ENCODE data around the gene PGAM4. TPM values are rescaled to one million over a fixed set of nuclear protein-coding genes. Genes with fewer than 3 reads are reported as not detected.

Gene PGAM4
- total RNA-seq, 1 experiment from 2014 or later: not detected

DNA sequence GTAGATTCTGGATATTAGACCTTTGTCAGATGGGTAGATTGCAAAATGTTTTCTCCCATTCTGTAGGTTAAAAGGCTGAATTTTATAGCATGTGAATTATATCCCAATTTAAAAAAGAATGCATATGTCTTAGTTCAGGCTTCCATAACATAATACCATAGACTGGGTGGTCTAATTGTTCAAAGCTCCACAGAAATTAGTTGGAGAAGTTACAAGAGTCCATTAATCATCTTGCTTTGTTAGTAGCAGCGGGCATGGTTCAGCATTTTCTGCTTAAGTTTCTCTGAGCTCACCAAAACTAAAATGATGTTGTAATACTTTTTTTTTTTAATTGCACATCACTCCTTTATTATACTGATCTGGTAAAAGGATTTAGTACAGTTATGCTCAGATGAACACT lies 1.8 kb downstream of the PGAM4 start:
- TF ChIP-seq POLR2AphosphoS5 (IDR thresholded peaks at IDR 0.05; ENCODE audit: low read depth, low read length): no peak
- no peak for TF ChIP-seq SIN3A (IDR thresholded peaks at IDR 0.05; ENCODE audit: borderline replicate concordance, insufficient read depth, low read depth, low read length)
- TF ChIP-seq TCF7L2 (IDR thresholded peaks at IDR 0.05; ENCODE audit: low read depth, low read length): no peak
- no peak for TF ChIP-seq CTCF (IDR thresholded peaks at IDR 0.05)
- TF ChIP-seq, protein P1, sequence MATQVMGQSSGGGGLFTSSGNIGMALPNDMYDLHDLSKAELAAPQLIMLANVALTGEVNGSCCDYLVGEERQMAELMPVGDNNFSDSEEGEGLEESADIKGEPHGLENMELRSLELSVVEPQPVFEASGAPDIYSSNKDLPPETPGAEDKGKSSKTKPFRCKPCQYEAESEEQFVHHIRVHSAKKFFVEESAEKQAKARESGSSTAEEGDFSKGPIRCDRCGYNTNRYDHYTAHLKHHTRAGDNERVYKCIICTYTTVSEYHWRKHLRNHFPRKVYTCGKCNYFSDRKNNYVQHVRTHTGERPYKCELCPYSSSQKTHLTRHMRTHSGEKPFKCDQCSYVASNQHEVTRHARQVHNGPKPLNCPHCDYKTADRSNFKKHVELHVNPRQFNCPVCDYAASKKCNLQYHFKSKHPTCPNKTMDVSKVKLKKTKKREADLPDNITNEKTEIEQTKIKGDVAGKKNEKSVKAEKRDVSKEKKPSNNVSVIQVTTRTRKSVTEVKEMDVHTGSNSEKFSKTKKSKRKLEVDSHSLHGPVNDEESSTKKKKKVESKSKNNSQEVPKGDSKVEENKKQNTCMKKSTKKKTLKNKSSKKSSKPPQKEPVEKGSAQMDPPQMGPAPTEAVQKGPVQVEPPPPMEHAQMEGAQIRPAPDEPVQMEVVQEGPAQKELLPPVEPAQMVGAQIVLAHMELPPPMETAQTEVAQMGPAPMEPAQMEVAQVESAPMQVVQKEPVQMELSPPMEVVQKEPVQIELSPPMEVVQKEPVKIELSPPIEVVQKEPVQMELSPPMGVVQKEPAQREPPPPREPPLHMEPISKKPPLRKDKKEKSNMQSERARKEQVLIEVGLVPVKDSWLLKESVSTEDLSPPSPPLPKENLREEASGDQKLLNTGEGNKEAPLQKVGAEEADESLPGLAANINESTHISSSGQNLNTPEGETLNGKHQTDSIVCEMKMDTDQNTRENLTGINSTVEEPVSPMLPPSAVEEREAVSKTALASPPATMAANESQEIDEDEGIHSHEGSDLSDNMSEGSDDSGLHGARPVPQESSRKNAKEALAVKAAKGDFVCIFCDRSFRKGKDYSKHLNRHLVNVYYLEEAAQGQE (IDR thresholded peaks at IDR 0.05; ENCODE audit: insufficient read depth in 1 of 2, low read depth in 2 of 2, low read length in 1 of 2): no peak
- POLR2A ChIA-PET: no interaction called here
- Histone ChIP-seq H3K36me3 (ENCODE audit: control insufficient read depth, insufficient read depth, low read length) (no peaks in the 10 kb centered on the region), H3K4me3 (ENCODE audit: low read depth in 2 of 2, low read length in 2 of 2) (no peak overlapping the region), H3K27me3 (ENCODE audit: control insufficient read depth, insufficient read depth, low read length) (no peaks in the 10 kb centered on the region), H3K27ac (ENCODE audit: low read length) (no peak overlapping the region), H3K4me1 (ENCODE audit: control insufficient read depth, insufficient read depth, low read length) (no peaks in the 10 kb centered on the region), H3K9me3 (ENCODE audit: control insufficient read depth, insufficient read depth, low read depth, low read length) (no peaks in the 10 kb centered on the region)
- CTCF ChIA-PET: no interaction called here
- DNase-seq (ENCODE audit: low read depth, low spot score): no peak
- in situ Hi-C loops (cut with HindIII; ENCODE audit: low pct_unique_long_range_greater_than_20kb, low sequenced_read_pairs) (no loop called here), intact Hi-C loops (cut with micrococcal nuclease; ENCODE audit: unreplicated experiment) (no loop called here)
- BruUV-seq (replicated peaks): no TSS peak
- ATAC-seq: no peak

DNA sequence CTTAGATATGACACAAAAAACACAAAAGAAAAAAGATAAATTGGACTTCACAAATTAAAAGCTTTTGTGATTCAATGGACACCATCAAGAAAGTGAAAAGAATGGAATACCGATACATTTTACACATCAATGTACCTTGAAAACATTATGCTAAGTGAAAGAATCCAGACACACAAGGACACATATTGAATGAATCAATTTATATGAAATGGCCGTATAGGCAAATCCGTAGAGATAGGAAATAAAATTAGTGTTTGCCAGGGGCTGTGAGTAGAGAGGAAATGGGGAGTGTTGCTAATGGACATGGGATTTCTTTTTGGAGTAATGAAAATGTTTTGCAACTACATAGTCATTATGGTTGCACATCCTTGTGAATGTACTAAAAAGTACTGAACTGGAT lies 3.1 kb downstream of the PGAM4 start:
- no peak for TF ChIP-seq SIN3A (IDR thresholded peaks at IDR 0.05; ENCODE audit: borderline replicate concordance, insufficient read depth, low read depth, low read length)
- ChIA-PET CTCF (no interaction called here), POLR2A (no interaction called here)
- Histone ChIP-seq H3K4me1 (ENCODE audit: control insufficient read depth, insufficient read depth, low read length) (no peaks in the 10 kb centered on the region), H3K36me3 (ENCODE audit: control insufficient read depth, insufficient read depth, low read length) (no peaks in the 10 kb centered on the region), H3K4me3 (ENCODE audit: low read depth in 2 of 2, low read length in 2 of 2) (no peak overlapping the region), H3K9me3 (ENCODE audit: control insufficient read depth, insufficient read depth, low read depth, low read length) (no peaks in the 10 kb centered on the region), H3K27me3 (ENCODE audit: control insufficient read depth, insufficient read depth, low read length) (no peaks in the 10 kb centered on the region), H3K27ac (ENCODE audit: low read length) (no peak overlapping the region)
- intact Hi-C loops (cut with micrococcal nuclease; ENCODE audit: unreplicated experiment) (no loop called here), in situ Hi-C loops (cut with HindIII; ENCODE audit: low pct_unique_long_range_greater_than_20kb, low sequenced_read_pairs) (no loop called here)
- ATAC-seq (no peak), DNase-seq (ENCODE audit: low read depth, low spot score) (no peak)
- no TSS peak for BruUV-seq (replicated peaks)

GRCh38 chrX:77962068-77962902 lies 7.2 kb downstream of the PGAM4 start:
- DNase-seq (ENCODE audit: low read depth, low spot score) (no peak), ATAC-seq (peak; percentile 82)
- peak overlapping the region; percentile 22 to 45 for H3K4me3 ChIP-seq (ENCODE audit: low read depth in 2 of 2, low read length in 2 of 2)
- no TSS peak for BruUV-seq (replicated peaks)
- H3K27ac ChIP-seq (ENCODE audit: low read length): peak overlapping the region; percentile 77
- in situ Hi-C loops (cut with HindIII; ENCODE audit: low pct_unique_long_range_greater_than_20kb, low sequenced_read_pairs): no loop called here
- no peak for TF ChIP-seq CTCF (IDR thresholded peaks at IDR 0.05)
- POLR2A ChIA-PET: no interaction called here
- H3K36me3 ChIP-seq (ENCODE audit: control insufficient read depth, insufficient read depth, low read length): no peaks in the 10 kb centered on the region
- no peaks in the 10 kb centered on the region for H3K27me3 ChIP-seq (ENCODE audit: control insufficient read depth, insufficient read depth, low read length)
- CTCF ChIA-PET: no interaction called here
- peaks cover 3% of the 10 kb centered on the region; the same call in 1 of the 2 replicates for H3K4me1 ChIP-seq (ENCODE audit: control insufficient read depth, insufficient read depth, low read length)
- no peaks in the 10 kb centered on the region for H3K9me3 ChIP-seq (ENCODE audit: control insufficient read depth, insufficient read depth, low read depth, low read length)
- intact Hi-C loops (cut with micrococcal nuclease; ENCODE audit: unreplicated experiment): no loop called here

Measured in Panc1 (cell line).